COLO829 (cell line): ENCODE data around the gene CPZ.
A peak's percentile ranks its signal among the peaks of the same experiment; 100 is the strongest.

ENCODE experiments used
- DNase-seq: peaks from one replicate; pipeline ENCODE4 v3.0.0; 2012; ENCODE audit warnings: low spot score

CPZ gene

DNA sequence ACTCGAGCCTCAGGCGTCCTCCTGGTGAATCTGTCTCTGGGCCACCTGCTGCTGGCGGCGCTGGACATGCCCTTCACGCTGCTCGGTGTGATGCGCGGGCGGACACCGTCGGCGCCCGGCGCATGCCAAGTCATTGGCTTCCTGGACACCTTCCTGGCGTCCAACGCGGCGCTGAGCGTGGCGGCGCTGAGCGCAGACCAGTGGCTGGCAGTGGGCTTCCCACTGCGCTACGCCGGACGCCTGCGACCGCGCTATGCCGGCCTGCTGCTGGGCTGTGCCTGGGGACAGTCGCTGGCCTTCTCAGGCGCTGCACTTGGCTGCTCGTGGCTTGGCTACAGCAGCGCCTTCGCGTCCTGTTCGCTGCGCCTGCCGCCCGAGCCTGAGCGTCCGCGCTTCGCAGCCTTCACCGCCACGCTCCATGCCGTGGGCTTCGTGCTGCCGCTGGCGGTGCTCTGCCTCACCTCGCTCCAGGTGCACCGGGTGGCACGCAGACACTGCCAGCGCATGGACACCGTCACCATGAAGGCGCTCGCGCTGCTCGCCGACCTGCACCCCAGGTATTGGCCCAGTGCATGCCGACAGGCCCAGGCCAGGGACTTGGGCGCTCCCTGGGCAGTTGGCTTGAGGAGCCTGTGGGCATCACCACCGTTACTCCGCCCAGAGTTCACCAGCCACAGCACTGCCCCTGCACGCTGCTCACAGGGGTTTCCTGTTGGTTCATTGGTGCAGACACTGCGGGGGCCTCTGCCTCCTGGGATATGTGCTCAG is 11.3 kb upstream of the CPZ start:
- no peak for DNase-seq

DNA sequence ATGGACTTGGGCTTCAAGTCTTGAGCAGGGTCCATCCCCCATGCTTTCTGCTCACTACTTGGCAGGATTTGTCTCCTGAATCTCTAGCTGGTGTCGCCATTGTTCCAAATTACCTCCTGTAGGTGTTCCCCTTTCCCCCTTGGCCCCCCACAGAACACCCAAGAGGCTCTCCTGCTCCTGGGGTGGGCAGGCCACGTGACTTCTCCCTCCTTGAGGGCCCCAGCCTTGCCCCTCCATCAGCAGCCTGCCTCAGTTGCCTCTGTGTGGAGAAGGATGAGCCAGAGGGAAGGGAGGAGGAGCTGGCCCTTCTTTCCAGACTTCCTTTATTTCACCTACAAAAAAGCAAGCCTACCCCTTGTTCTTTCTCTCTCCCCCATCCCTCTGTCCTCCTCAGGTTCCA is 10.5 kb upstream of the CPZ start:
- DNase-seq = no peak

DNA sequence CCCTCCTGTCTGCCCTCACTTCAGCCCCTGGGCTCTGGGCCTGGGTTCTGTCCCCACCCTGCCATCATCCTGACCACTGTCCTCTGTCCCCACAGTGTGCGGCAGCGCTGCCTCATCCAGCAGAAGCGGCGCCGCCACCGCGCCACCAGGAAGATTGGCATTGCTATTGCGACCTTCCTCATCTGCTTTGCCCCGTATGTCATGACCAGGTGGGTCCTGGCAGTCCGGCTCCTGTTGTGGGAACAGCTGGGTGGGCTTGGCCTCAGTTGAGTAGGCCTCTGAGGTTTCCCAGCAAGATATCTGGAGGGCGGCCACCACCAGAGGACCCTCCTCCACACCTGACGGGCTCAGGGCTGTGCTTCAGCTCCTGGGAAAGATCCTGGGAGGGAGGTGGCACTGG is 10.1 kb upstream of the CPZ start:
- DNase-seq = no peak

DNA sequence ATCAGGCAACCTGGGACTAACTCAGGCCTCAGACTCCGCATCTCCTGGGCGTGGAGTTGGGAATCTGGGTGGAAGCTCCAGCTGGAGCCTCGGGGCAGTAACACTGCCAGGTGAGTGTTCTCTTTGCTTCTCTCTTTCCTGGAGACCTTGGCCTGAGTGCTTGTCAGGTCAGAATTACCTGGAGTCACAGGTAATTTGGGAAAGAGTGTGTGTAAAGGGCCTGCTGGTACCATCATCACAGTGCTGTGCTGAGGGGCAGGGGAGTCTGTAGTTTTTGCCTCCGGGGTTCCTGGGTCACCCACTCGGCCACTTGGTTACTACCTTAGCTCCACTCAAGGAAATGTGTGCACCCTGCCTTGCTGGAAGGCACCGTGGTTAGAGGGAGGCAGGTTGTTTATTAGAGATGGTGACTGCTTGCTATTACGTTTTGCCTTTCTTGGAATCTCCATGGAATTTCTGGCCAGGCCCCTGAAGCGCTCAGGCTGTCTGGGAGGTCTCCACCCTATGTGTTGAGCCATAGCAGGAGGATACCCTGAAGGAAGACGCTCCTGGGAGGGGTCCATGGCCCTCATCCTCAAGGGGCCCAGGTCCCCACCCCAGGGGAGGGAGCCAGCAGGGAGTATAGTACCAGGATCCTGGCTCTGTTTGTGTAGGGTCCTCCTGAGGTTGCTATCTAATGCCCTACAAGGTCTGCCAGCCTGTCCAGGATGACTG is 9.5 kb upstream of the CPZ start:
- no peak for DNase-seq

DNA sequence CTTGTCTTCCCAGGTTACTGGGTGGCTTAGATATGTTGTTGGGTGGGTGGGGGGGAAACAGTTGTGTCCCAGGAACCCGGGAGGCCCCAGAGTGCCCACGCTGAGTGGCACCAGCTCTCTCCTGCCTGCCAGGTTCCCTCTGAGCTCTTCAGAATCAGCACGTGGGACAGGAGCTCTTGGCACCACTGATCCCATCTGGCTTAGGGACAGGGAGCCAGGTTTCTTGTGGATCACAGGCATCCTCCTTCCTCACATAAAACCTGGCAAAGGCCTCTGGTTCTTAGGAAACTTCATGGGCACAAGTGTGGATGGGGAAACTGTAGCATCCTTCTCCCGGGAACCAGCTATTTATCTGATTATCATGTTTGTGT is 8.9 kb upstream of the CPZ start:
- DNase-seq = no peak

DNA sequence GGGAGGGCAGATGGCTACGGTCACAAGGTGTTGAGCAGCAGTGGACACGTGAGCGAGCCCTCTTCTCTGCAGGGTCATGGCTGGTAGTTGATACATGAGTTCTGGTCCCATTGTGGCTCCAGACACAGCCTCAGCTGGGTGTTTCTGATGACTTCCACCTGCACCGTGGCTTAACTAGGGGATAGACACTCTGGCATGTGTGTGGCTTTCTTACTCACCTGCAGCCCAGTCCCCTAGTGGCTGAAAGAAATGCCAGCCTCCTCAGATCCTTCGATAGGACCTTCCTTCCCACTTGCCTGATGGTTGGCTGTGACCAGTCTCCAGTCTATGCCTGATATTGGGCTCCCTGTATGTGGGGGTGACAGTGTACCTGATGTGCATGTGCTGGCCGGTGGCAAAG is 7.4 kb upstream of the CPZ start:
- DNase-seq = no peak

DNA sequence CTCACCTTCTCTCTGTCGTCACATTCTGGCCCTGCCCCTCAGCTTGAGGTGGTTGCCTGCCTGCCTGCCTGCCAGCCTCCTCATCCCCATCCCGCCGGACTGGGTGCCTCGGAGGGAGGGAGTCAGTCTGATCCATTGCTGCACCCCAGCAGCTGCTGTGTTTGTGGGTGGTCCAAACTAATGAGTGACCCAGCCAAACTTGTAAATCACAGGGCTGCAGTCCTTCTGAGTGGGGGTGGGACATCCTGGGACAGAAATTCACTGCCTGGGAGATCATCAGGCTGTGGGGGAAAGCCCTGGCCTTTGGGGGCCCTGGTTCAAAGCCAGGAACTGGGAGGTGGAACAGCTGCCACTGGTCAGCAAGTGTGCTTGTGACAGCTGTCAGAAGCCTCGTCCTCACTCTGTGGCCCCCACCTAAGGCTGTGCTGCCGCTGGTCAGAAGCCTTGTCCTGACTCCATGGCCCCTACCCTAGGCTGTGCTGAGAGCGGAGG is 6.8 kb upstream of the CPZ start:
- no peak for DNase-seq

DNA sequence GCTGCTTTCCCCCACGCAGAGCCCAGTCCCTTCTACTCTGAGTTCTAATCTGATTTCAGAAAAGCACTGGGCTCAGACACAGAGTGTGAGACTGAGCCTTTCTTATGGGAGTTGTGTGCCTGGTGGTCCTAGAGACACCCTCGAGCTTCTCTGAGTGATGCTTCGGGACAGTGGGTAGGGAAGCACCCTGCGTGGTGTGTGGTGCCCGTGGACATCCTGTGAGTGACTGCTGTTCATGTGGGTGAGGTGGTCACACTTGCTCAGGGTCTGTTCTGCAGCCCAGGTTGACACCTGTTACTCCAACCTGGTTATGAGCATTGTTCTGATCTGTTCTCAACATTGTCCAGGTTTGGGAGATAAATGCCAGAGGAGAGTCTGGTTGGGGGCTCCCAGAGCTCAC is 6.3 kb upstream of the CPZ start:
- no peak for DNase-seq

DNA sequence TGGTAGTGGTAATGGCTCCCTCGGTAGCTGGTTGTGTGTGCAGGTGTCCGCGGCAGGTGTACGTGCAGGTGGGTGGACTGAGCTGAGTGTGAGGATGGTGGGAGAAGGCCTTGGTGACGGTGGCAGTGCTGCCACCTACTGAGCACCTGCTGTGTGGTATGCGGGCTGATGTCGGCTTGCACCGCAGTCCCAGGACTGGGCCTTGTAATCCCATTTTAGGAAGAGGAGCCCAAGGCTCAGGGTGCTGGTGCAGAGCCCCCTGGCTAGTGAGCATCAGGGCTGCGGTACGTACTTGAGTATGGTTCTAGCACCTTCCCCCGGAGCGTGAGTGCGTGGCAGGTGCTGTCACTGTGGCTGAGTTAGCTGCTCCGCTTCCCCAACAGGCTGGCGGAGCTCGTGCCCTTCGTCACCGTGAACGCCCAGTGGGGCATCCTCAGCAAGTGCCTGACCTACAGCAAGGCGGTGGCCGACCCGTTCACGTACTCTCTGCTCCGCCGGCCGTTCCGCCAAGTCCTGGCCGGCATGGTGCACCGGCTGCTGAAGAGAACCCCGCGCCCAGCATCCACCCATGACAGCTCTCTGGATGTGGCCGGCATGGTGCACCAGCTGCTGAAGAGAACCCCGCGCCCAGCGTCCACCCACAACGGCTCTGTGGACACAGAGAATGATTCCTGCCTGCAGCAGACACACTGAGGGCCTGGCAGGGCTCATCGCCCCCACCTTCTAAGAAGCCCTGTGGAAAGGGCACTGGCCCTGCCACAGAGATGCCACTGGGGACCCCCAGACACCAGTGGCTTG is 5.7 kb upstream of the CPZ start:
- no peak for DNase-seq

DNA sequence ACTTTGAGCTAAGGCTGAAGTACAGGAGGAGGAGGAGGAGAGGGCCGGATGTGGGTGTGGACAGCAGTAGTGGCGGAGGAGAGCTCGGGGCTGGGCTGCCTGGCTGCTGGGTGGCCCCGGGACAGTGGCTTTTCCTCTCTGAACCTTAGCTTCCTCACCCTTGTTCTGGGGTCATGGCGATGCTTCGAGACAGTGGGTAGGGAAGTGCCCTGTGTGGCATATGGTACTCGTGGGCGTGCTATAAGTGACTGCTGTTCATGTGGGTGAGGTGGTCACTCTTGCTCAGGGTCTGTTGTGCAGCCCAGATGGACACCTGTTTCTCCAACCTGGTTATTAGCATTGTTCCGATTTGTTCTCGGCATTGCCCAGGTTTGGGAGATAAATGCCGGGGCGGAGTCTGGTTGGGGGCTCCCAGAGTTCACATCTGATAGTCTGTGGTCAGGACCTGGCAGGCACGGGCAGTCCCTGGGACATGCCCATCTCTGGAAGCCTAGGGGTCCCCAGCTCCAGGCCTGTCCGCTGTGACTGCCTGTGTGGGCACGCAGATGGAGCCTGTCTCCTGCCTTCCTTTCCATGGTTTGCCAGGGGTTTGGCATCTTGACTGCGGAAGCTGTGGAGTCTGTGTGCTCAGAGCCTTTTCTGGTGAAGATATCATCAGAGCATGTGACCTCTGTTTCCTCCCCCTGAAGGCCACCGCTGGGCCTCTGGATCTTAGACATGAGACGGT is 4.9 kb upstream of the CPZ start:
- DNase-seq = no peak

DNA sequence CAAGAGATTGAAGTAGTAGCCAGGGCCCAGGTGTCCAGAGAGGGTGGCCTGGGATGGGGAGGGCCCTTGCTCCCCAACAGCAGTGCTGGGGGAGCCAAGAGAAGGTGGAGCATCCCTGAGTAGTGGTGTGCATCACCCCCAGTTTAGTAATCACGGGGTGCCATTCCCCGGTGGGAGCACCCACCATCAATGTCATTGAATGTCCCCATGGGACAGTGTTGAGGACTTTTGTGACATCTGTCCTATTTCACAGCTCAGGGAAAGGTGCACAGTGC is 4.4 kb upstream of the CPZ start:
- DNase-seq = no peak

DNA sequence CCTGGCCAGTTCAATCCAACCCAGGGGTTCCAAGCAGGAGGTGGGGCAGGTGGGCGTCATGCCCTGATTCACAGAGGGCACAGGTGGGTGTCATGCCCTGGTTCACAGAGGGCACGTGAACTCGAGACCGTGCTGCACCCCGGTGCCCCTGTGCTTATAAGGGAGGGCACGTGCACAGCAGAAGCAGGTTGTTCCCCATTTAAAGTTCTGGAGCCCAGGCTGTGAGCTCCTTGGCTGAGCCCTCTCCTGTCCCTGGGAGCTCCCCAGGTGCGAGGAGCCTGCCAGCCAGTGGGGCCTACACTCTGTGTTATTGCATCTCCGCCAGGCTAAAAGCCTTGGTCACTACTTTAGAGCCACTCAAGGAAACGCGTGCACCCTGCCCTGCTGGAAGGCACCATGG is 3.2 kb upstream of the CPZ start:
- DNase-seq = no peak

DNA sequence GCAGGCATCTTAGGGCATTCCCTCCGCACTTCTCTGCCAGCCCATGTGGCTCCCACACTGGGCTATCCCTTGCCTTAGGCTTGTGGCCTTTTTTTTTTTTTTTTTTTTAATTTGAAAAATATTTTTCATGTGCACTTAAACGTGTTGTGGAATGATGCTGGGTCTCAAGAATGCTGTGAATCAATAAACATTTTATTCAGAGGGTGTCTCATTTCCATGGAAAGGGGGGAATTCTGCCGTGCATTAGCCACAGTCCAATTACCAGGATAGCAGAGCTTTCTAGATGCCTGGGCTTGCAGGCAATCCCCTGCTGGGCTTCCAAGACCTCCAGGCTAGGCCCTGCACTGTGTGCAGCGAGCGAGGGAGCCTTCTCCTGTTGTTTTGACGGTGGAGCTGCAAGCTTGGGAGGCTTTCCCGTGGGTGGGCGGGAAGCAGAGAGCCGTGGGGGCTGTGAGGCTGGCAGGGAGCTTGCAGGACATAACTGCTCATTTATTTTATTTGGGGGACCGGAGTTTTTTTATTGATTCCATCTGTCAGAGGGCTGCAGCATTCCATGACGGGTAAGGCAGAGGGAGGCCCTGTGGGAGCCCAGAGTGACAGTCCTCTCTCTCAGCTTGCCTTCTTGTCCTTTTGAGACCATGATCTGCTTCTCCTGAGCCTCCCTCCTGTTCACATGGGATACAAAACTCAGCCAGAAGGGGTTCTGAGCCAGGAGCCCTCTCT is 2.6 kb upstream of the CPZ start:
- DNase-seq = no peak

DNA sequence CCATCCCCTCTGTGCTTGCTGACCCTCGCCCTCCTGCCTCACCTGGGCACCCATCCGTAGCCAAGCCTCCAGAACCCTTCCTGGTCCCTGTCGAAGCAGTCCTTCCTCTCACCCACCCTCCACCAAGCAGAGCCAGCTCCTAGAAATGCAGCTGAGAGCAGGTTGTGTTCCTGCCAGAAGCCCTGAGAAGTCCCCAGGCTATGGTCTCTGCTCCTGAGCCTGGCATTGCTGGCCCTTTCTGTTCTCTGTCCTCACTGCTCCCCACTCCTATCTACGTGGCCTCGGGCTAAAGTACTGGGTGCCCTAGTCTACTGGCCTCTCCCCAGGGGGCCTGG is 2.1 kb upstream of the CPZ start:
- no peak for DNase-seq

DNA sequence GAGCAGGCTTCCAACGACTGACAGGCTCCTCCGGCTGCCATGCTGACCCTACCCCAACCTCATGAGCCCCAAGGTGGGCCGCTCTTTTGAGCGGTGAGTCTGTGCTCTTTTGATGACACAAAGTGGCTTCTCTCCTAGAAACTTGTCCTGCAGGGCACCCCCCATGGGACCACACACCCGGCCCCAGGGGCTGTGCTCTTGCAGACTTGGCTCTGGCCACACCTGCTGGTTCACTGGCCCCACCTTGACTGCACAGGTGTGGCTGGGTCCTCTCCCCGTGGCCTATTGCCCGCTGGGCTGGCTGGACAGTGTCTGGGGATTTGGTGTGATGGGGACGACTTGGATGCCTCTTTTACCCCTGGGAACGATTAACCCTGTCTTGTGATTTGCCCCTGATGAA is 1.5 kb upstream of the CPZ start:
- DNase-seq = no peak

DNA sequence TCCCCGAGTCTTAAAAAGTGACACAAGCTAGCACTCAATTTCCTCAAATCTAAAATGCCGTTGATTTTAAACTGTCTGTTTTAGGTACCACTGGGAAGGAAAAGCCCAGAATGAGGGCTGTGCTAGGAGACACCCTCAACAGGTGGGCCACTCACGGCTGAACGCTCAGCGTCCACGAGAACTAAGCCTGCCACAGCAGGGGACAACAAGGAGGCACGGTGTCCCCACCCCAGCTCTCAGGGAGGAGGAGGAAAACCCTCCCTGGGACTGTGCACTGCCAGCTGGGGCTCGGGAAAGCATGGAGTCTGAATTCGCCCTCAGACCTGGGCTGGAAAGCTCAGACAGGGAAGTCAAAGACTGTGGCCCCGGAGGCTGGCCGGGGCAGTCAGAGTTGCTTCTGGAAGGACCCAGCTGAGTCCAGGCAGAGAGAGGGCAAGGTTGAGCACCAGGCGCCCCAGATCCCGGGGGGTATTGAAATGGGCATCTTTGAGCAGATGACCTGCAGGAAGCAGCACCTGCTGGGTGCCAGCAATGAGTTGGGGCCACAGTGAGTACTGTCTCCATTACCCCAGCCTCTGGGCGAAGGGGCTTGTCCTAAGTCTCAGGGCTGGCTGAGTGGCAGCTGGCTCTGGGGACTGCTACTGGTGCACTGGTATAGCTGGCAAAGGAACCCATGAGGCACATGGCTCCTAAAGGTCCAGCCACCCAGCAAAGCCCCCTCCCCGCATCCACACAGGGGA is 769 bp upstream of the CPZ start:
- DNase-seq = no peak

DNA sequence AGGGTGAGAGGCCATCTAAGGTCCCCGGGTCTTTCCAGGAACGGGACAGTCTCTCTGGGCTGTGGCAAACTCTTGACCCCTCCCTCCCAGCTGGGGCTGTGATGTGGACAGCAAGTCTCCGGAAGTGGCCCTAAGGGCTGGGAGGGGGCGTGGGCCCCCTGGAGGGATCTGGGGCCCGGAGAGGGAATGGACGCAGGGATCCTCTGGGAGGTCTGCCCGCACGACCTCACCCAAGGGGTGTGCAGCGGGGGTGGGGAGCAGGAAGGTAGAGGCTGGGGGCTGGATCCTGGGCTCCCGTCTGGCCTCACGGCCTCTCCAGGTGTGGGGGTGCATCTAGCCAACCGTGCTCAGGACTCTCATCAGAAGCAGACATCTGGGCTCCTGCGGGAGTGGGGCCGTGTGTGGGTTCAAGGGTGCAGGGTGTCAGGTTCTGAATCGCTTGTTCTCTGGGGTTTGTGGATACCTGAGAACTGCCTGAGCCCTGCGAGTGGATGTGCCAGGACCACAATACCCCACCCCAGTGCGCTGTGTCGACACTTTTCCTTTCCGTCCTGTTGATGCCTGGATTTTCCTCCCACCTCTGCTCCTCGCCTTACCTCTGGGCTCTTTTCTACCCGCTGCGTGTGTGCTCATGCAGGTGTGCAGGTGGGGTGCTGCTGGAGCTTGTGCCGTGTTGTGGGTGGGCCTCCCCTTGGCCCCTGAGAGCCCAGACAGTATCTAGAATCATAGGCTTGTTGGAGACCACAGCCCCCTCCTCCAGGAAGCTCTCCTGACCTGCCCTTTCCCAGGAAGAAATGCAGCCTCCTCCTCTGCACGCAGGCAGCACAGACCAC is 915 bp downstream of the CPZ start:
- DNase-seq = no peak

DNA sequence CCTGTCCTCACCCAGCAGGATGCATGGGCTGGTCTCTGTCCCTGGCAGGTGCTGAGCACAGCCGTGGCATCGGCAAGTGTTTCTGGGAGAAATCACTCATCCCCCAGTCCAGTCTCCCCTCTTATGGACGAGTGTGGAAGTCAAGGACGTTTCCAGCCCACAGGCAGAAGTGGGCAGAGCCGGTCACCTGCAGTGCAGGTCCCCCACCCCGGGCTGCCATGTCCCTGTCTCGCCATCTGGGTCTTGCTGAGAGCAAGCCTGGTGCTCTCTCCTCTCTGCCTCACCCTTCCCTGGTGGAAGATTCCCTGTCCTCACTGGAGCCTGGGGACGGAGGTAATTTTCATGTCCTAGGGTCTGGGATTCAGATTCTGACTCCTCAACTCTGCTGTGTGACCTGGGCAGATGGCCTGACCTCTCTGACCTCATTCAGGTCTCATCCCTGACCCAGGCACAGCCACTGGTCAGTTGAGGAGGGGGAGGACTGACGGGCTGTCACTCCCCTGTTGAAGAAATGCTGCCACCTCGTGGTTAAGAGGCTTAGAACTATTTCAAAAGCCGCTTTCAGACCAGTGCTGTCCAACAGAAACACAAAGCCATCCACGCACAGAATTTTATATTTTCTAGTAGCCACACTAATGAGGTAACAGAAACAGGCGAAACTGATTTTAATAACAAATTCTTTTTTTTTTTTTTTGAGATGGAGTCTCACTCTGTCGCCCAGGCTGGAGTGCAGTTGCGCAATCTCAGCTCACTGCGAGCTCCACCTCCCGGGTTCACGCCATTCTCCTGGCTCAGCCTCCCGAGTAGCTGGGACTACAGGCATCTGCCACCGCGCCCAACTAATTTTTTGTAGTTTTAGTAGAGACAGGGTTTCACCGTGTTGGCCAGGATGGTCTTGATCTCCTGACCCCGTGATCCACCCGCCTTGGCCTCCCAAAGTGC is 1.8 kb downstream of the CPZ start:
- peak; percentile 64 for DNase-seq
